BJ (cell line): Measurements from ENCODE around the gene HCRTR1. TPM values are rescaled to one million over a fixed set of nuclear protein-coding genes. Genes with fewer than 3 reads are reported as not detected.

Experiments used
- CTCF ChIA-PET: fragments of 350-600 bp; formaldehyde crosslinking; extraction: SDS; loops from one replicate; lab custom pipeline; 2021; ENCODE audit warnings: antibody characterized with exemption, inconsistent platforms; lab: Yijun Ruan, JAX
- POLR2A ChIA-PET: fragments of 300-600 bp; sonication (Branson Sonifier 250); formaldehyde crosslinking; extraction: SDS; loops from one replicate; lab custom pipeline; 2021; ENCODE audit warnings: antibody characterized with exemption; lab: Charles Lee
- DNase-seq: peaks from one replicate; pipeline ENCODE4 v3.0.0-alpha.2; 2011; ENCODE audit warnings: low read depth
- H3K27me3 ChIP-seq: 2 replicates; pipeline ENCODE4 v1.6.0; 2011; ENCODE audit warnings: low read length; ENCODE audit not compliant: control insufficient read depth, insufficient read depth
- H3K36me3 ChIP-seq: 2 replicates; pipeline ENCODE4 v1.5.1; 2011; ENCODE audit warnings: low read length; ENCODE audit not compliant: control insufficient read depth, insufficient read depth
- H3K4me3 ChIP-seq: 2 replicates; pipeline ENCODE4 v1.5.1; 2011; ENCODE audit warnings: low read depth, mild to moderate bottlenecking, control low read depth, low read length
- polyA plus RNA-seq: library from polyadenylated mRNA; depleted of rRNA; stranded (reverse); fragments of >200 nt; gene quantifications from 2 replicates; pipeline ENCODE4 v1.2.3, GENCODE V29; 2011
- TF ChIP-seq, protein P1 (sequence below): IDR thresholded peaks from 2 replicates; pipeline ENCODE4 v1.5.1; 2011; ENCODE audit warnings: low read depth, mild to moderate bottlenecking, control low read depth, inconsistent platforms, low read length, moderate library complexity; ENCODE audit not compliant: insufficient read depth

HCRTR1 gene
- polyA plus RNA-seq, 1 experiment = not detected

DNA sequence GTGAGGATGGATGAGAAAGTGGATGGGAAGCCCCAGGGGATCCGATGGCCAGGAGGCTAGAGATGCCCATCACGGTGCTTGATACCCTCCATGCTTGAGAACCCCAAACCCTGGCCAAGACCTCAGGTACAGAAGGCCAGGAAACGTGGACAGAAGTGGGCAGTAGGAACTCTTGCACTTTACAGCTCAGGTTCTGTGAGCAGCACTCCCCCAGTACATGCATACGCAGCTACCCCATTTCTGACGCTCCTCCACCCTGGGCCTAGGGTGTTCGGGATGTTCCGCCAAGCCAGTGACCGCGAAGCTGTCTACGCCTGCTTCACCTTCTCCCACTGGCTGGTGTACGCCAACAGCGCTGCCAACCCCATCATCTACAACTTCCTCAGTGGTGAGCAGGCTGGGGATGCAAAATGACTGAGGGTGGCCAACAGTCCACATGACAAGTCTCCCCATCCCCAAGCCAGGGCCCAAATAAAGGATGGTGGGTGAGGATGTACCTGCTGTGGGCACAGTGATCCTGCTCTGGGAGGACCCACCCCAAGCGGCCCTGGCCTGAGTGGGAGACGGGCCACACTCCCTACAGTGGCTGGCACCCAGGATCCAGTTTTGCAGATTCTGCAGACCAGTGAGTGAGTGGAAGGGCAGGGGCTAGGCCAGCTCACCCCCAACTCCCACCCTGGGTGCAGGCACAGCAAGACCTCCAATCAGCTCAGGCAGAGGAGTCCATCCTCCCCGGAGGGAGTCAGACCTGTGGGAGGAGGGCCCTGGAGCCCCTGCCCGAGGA lies 7.4 kb downstream of the HCRTR1 start:
- DNase-seq = no peak
- Histone ChIP-seq H3K4me3 (no peak overlapping the region), H3K27me3 (no peaks in the 10 kb centered on the region), H3K36me3 (peaks cover 12% of the 10 kb centered on the region)
- ChIA-PET CTCF (interaction anchor here (0.5 to 1.5 kb wide), 4 partner anchors 8 to 165 kb away, joined by 3 to 4 read pairs (median 4); no protein-coding TSS in a partner anchor), POLR2A (no interaction called here)
- TF ChIP-seq, protein P1, sequence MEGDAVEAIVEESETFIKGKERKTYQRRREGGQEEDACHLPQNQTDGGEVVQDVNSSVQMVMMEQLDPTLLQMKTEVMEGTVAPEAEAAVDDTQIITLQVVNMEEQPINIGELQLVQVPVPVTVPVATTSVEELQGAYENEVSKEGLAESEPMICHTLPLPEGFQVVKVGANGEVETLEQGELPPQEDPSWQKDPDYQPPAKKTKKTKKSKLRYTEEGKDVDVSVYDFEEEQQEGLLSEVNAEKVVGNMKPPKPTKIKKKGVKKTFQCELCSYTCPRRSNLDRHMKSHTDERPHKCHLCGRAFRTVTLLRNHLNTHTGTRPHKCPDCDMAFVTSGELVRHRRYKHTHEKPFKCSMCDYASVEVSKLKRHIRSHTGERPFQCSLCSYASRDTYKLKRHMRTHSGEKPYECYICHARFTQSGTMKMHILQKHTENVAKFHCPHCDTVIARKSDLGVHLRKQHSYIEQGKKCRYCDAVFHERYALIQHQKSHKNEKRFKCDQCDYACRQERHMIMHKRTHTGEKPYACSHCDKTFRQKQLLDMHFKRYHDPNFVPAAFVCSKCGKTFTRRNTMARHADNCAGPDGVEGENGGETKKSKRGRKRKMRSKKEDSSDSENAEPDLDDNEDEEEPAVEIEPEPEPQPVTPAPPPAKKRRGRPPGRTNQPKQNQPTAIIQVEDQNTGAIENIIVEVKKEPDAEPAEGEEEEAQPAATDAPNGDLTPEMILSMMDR = no peak

DNA sequence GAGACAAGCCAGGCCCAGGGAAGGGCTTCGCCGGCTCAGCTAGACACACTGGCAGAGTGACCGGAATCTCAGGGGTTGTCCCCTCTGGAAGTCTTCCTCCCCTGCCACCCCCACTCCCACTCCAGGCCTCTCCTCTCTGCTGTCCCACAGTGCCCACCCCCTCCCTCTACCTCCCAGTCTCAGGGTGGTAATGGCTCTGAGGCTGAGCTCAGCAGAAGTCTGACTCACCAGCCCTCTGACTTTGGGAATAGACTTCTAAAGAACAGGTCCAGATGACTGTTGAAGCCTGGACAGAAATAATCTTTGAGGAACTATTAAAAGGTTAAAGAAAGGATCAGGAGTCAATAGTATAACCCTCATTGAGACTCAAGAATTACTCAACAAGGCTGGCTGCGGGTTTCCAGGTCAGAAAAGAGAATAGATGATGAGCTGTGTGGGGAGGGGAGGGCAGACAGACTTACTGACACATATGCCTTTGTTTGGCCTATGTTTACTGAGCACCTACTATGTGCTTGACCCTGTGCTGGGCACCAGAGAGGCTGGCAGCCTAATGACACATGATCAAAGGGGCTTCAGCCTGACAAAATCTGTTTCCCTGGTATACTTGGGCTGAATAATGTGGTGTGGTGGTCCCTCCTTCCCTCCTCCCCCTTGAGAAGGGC lies 8.2 kb downstream of the HCRTR1 start:
- Histone ChIP-seq H3K36me3 (peaks cover 19% of the 10 kb centered on the region), H3K4me3 (no peak overlapping the region), H3K27me3 (no peaks in the 10 kb centered on the region)
- ChIA-PET CTCF (interaction anchor here (0.5 to 1.5 kb wide), 5 partner anchors 9 to 345 kb away, joined by 3 to 4 read pairs (median 3); no protein-coding TSS in a partner anchor), POLR2A (no interaction called here)
- DNase-seq = no peak
- TF ChIP-seq, protein P1 = no peak

DNA sequence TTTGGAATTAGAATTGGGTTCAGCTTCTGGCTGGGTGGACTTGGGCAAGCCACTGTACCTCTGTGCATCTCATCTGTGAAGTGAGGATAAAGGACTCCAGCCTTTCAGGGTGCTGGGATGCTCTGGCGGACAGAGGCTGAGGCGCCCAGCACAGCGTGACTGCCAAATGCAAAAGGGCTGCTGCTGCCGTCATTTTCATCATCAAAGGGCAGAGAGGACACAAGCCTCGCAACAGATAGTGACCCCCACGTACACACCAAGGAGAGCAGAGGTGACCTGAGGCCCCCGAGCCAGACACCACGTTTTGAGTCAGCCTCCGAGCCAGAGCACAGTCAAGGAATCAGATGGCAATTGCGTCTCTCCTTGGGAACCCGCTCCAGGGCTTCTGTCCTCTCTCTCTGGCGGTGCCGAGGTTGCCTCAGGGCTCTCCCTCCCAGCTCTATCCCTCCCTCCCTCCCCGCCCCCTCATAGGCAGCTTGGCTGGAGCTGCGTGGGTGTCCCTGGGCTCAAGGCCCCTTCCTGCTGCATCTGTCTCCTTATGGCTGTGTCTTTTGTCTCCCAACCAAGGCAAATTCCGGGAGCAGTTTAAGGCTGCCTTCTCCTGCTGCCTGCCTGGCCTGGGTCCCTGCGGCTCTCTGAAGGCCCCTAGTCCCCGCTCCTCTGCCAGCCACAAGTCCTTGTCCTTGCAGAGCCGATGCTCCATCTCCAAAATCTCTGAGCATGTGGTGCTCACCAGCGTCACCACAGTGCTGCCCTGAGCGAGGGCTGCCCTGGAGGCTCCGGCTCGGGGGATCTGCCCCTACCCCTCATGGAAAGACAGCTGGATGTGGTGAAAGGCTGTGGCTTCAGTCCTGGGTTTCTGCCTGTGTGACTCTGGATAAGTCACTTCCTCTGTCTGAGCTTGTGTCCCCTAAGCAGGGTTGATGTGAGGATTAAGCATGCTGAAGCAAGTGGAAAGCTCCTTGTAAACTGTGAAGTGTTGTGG lies 9.0 kb downstream of the HCRTR1 start:
- Histone ChIP-seq H3K4me3 (no peak overlapping the region), H3K27me3 (no peaks in the 10 kb centered on the region), H3K36me3 (peaks cover 21% of the 10 kb centered on the region)
- TF ChIP-seq, protein P1 = no peak
- ChIA-PET POLR2A (no interaction called here), CTCF (interaction anchor here (0.5 to 5.6 kb wide), 7 partner anchors 8 to 344 kb away, joined by 3 to 29 read pairs (median 4); no protein-coding TSS in a partner anchor)
- no peak for DNase-seq

DNA sequence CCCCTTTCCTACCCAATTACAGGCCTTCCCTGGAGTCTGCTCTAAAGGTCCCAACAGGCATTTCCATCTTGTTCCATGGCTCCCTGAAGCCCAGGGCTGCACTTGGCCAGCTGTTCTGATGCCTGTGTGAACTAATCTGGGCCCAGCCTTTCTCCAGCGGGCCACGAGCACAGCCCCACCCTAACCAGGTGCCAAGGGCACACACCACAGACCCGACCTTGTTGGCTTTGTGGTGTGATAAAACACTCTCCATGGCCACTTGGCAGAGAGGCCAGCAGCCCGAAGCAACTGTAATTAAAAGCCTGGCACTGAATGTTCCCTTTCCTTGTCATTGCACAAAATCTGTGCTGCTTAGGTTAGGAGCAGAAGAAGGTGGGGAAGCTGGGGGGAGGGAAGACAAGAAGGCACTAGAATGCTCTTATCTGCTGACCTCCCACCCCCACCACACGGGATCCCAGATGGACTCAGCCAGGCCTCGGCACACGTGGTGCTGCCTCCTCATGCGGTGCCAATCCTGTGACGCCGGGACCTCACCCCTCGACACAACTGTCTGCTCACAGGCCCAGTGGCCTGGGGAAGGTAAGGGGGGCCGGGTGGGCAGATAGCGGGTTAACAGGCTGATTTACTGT lies 9.9 kb downstream of the HCRTR1 start:
- ChIA-PET POLR2A (no interaction called here), CTCF (interaction anchor here (0.6 to 5.6 kb wide), 3 partner anchors 9 to 211 kb away, joined by 3 to 29 read pairs (median 6); no protein-coding TSS in a partner anchor)
- DNase-seq = no peak
- TF ChIP-seq, protein P1 = no peak
- Histone ChIP-seq H3K36me3 (peaks cover 29% of the 10 kb centered on the region), H3K4me3 (no peak overlapping the region), H3K27me3 (no peaks in the 10 kb centered on the region)
